ENCODE data around the gene AQP11.

Gene AQP11

DNA sequence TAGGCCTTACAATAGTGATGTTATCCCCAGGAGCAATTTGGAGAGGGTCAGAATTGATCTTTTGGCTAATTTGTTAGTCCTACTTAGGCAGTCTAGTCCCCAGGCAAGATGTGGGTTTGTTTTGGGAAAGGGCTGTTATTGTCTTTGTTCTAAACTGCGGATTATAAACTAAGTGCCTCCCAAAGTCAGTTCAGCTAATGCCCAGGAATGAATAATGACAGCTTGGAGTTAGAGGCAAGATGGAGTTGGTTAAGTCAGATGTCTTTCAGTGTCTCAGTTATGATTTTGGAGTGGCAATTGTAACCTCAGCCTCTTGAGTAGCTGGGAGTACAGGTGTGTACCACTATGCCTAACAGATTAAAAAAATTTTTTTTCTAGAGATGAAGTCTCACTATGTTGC is 55.1 kb downstream of the AQP11 start:
- H3K27ac ChIP-seq: no peak overlapping the region
- H3K27me3 ChIP-seq (replicated peaks): no peaks in the 10 kb centered on the region
- TF ChIP-seq CTCF (IDR thresholded peaks at IDR 0.05; ENCODE audit: low read depth, low read length, missing control alignments): no peak
- no peak for DNase-seq
- no peaks in the 10 kb centered on the region for H3K36me3 ChIP-seq (replicated peaks)
- H3K4me3 ChIP-seq (ENCODE audit: low read depth, low read length): no peak overlapping the region
- in situ Hi-C loops (cut with HindIII; ENCODE audit: low pct_ligation_motif_present, low sequenced_read_pairs): no loop called here

GRCh38 chr11:77647654-77648305 is 58.0 kb downstream of the AQP11 start:
- Histone ChIP-seq H3K27ac (no peak overlapping the region), H3K4me3 (ENCODE audit: low read depth, low read length) (no peak overlapping the region), H3K27me3 (replicated peaks) (no peaks in the 10 kb centered on the region), H3K36me3 (replicated peaks) (no peaks in the 10 kb centered on the region)
- in situ Hi-C loops (cut with HindIII; ENCODE audit: low pct_ligation_motif_present, low sequenced_read_pairs): no loop called here
- TF ChIP-seq CTCF (IDR thresholded peaks at IDR 0.05; ENCODE audit: low read depth, low read length, missing control alignments): no peak
- DNase-seq: no peak

DNA sequence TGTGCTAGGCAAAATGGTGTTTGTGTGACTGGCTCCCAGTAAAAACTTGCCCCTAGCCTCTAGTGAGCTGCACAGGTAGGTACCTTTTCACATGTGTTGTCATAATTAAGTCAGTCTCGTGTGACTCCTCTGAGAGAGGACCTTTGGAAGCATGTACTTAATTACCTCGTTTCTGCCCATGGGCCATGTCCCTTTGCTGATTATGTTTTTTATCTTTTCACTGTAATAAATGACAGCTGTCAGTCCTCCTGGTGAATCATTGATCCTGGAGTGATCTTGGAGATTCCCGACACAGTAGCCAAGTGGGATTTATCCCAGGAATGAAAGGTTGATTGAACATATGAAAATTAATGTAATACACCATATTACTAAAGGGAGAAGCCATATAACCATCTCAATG is 60.4 kb downstream of the AQP11 start:
- Histone ChIP-seq H3K27me3 (replicated peaks) (no peaks in the 10 kb centered on the region), H3K4me3 (ENCODE audit: low read depth, low read length) (no peak overlapping the region), H3K36me3 (replicated peaks) (no peaks in the 10 kb centered on the region), H3K27ac (no peak overlapping the region)
- in situ Hi-C loops (cut with HindIII; ENCODE audit: low pct_ligation_motif_present, low sequenced_read_pairs): no loop called here
- DNase-seq: no peak
- TF ChIP-seq CTCF (IDR thresholded peaks at IDR 0.05; ENCODE audit: low read depth, low read length, missing control alignments): no peak

GRCh38 chr11:77654770-77655434 is 65.1 kb downstream of the AQP11 start:
- no peaks in the 10 kb centered on the region for H3K36me3 ChIP-seq (replicated peaks)
- in situ Hi-C loops (cut with HindIII; ENCODE audit: low pct_ligation_motif_present, low sequenced_read_pairs): no loop called here
- no peak overlapping the region for H3K4me3 ChIP-seq (ENCODE audit: low read depth, low read length)
- H3K27me3 ChIP-seq (replicated peaks): no peaks in the 10 kb centered on the region
- H3K27ac ChIP-seq: no peak overlapping the region
- TF ChIP-seq CTCF (IDR thresholded peaks at IDR 0.05; ENCODE audit: low read depth, low read length, missing control alignments): no peak
- DNase-seq: no peak

- H3K36me3 ChIP-seq (replicated peaks): no peaks in the 10 kb centered on the region
- no peak overlapping the region for H3K4me3 ChIP-seq (ENCODE audit: low read depth, low read length)
- in situ Hi-C loops (cut with HindIII; ENCODE audit: low pct_ligation_motif_present, low sequenced_read_pairs): no loop called here
- H3K27me3 ChIP-seq (replicated peaks): no peaks in the 10 kb centered on the region
- no peak for TF ChIP-seq CTCF (IDR thresholded peaks at IDR 0.05; ENCODE audit: low read depth, low read length, missing control alignments)
- no peak overlapping the region for H3K27ac ChIP-seq
- DNase-seq: no peak
Observed at GRCh38 chr11:77656362-77656761, 66.6 kb downstream of the AQP11 start.
